Globus pallidus (tissue), 1 donor: ENCODE measurements around the gene SLC39A11.
"Not testable (repeated sequence)": the region's sequence is repeated elsewhere in the genome, so short reads cannot be mapped to it uniquely, and the experiment has no call there.

ENCODE experiments used
- DNase-seq: peaks from one replicate; pipeline ENCODE4 v3.0.0-alpha.2; 2015; ENCODE audit warnings: low spot score

SLC39A11 gene

DNA sequence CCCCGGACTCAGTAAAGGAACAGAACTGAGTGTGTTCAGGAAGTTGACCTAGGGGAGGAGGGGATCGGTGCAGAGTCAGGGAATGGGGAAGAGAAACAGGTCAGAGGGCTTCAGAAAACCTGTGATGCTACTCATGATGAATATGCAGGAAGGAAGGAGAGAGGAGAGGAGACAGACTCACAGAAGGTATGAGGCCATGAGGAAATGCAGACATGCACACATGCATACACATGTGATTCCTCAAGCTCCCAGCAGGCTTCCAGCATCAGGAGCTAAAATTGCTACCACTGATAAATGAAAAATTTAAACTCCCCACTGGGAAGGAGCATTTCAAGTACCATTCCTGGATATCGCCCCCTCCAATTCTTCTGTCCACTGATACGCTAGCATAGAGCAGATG is 262.6 kb downstream of the SLC39A11 start:
- no peak for DNase-seq

DNA sequence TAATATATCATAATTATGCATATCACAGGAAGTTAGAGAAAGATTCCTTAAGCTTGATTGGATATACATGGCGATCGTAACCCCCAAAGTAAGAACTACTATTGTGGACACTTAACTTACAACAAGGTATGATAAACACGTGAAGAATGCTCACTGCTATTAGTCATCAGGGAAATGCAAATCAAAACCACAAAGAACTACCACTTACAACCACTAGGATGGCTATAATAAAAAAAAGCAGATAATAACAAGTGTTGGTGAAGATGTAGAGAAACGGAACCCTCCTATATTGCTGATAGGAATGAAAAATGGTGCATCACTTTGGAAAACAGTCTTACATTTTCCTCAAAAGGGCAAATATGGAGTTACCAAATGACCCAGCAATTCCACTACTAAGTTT is 265.9 kb downstream of the SLC39A11 start:
- DNase-seq = no peak

DNA sequence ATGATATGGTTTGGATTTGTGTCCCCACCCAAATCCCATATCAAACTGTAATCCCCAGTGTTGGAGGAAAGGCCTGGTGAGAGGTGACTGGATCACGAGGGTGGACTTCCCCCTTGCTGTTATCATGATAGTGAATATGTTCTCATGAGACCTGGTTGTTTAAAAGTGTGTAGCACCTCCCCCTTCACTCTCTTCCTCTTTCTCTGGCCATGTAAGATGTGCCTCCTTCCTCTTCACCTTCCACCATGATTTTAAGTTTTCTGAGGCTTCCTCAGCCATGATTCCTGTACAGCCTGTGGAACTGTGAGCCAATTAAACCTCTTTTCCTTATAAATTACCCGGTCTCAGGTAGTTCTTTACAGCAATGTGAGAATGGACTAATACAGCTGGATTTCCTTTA is 266.4 kb downstream of the SLC39A11 start:
- DNase-seq = not testable (repeated sequence)

DNA sequence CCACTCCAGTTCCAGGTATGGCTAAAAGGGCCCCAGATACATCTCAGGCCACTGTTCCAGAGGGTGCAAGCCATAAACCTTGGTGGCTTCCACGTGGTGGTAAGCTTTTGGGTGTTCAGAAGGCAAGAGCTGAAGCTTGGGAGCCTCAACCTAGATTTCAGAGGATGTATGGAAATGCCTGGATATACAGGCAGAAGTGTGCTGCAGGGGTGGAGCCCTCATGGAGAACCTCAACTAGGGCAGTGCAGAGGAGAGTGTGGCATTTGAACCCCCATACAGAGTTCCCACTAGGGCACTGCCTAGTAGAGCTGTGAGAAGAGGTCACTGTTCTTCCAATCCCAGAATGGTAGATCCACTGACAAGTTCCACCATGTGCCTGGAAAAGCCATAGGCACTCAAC is 267.3 kb downstream of the SLC39A11 start:
- DNase-seq = no peak

DNA sequence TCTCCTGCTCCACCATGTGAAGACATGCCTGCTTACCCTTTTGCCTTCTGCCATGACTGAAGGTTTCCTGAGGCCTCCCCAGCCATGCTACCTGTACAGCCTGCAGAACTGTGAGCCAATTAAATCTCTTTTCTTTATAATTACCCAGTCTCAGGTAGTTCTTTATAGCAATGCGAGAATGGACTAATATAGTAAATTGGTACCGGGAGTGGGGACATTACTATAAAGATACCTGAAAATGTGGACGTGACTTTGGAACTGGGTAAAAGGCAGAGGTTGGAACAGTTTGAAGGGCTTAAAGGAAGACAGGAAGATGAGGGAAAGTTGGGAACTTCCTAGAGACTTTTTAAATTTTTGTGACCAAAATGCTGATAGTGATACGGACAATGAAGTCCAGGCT is 268.2 kb downstream of the SLC39A11 start:
- DNase-seq = not testable (repeated sequence)

DNA sequence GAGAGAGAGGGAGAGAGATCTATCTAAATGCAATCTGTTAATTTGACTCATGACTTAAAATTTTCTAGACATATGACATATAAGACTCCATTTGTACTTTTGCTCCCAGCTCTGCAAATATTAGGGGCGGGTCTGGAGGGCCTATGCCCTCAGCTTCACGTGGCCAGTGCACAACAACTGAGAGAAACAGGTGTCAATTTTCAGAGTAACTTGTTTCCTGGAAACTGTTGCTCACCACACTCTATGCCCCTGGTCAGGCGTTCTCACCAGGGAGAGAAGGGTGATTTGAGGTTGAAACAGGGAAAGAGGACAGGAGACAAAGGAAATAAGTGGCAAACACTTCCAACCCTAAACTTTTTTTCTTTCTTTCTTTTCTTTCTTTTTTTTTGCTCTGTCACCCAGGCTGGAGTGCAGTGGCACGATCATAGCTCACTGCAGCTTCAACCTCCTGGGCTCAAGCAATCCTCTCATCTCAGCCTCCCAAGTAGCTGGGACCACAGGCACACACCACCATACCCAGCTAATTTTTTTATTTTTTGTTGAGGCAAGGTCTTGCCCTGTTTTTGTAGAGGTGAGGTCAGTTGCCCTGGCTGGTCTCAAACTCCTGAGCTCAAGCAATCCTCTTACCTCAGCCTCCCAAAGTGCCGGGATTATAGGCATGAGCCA is 270.0 kb downstream of the SLC39A11 start:
- no peak for DNase-seq

DNA sequence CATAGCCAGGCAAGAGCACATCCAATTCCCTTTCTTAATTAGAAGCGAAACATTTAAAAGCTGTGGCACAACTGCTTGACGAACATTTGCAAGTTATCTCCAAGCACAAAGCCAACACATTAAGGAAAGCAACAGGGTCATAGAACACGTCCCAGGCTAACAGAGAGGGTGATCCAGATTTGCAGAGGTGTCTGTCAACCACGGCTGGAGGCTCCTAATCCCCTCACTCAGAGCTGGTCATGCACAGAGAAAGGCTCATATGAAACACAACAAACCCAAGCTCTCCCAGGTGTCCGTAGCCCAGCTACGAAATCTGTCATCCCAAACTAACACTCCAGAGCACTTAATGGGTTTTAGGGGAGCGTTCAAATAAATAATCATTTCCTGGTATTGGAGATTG is 276.1 kb downstream of the SLC39A11 start:
- no peak for DNase-seq

DNA sequence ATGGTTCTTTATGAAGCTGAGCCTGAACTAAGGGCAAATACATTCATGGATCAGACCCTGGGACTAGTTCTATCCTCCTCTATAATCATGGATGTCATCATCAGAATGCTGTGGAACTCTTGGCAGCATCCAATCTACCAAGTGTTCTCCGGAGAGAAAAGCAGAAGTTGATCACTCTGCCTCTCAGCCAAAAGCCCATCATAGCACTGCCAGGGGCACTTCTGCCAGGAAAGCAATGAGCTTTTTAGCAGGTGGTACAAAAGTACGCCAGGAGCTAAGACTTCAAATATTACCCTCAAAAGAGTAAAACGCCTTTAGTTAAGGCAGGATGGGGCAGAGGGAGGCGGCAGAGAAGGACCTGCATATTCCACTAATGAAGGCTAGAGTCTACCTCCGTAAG is 279.0 kb downstream of the SLC39A11 start:
- no peak for DNase-seq

DNA sequence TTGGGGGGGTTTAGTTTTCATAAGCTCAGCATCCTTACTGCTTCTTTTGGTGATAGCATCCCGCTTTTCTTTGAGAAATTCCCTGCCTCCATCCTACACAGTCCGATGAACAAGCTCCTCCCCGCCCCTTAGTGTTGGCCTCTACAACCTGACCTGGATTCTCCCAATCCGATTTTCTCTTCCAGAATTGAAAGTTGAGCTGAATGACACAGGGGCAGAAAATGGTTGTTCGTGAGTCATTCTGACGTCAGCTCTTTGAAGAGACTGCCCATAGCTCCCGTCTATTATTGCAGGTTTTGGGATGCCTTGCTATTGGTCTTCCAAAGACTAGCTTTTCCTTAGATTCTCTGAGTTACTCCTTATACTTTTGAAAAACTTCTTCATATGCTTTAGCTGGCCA is 279.7 kb downstream of the SLC39A11 start:
- no peak for DNase-seq

DNA sequence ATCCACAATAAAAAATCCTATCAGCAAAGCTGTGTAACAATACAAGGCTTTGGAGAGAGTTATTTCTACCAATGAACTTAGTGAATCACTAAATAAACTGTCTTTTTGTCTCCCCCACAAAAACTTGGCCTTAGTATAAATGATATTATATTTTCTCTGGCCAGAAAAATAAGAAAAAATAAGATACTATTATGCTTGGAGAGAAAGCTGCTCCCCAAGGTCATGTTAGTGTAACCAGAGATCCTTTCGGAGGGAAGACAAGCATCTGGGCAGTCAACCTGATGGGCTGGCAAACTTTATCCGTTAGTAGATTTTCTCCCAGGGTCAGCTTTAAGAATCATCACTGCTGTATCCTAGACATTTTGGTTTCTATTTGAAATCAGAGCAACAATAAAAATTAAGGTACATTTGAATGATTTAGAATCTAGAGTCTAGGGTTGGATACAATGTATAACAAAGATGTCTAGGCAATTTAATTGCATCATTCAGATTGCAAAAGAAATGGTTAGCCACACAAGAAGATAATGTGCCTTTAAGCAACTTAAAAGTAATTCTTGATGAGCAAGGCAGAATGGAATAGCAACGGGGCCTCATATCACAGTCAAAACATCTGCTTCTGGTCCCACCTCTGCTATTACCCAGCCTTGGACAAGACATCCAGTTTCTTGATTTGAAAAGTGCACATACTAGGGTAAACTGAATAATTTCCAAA is 280.4 kb downstream of the SLC39A11 start:
- DNase-seq = no peak

DNA sequence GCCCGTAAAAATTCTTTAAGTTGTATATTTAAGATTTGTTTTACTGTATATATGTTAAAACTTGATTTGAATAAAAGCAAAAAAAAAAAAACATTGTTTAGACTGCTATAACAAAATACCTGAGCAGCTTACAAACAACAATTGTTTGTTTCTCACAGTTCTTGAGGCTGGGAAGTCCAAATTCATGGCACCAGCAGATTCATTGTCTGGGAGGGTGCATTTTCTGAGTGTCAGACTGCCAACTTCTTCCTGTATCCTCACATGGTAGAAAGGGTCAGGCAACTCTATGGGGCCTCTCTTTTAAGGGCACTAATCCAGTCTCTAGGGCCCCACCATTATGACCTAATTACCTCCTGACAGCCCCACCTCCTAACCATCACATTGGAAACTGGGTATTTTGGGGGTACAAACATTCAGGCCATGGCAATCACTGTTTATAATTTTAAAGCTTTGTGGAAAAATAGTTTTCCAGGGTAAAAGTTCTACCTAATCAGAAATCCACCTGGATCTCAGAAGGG is 281.4 kb downstream of the SLC39A11 start:
- DNase-seq = no peak

DNA sequence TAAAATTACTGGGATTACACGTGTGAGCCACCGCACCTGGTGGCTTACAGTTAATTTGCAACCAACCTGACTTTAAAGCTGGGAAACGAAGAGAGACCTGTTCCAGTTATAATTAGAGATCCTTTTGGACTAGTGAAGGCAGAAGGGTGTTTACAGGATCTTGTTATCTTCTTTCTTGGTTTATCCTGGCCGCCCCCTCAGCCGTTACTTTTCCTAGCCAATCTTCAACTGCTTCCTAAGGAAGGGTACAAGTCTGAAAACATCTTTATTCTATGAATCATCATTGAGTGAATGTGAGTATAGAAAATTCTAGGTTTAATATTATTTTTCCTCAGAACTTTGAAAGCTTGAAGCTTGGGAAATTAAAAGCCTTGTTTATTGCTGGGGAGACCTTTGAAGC is 286.5 kb downstream of the SLC39A11 start:
- no peak for DNase-seq

DNA sequence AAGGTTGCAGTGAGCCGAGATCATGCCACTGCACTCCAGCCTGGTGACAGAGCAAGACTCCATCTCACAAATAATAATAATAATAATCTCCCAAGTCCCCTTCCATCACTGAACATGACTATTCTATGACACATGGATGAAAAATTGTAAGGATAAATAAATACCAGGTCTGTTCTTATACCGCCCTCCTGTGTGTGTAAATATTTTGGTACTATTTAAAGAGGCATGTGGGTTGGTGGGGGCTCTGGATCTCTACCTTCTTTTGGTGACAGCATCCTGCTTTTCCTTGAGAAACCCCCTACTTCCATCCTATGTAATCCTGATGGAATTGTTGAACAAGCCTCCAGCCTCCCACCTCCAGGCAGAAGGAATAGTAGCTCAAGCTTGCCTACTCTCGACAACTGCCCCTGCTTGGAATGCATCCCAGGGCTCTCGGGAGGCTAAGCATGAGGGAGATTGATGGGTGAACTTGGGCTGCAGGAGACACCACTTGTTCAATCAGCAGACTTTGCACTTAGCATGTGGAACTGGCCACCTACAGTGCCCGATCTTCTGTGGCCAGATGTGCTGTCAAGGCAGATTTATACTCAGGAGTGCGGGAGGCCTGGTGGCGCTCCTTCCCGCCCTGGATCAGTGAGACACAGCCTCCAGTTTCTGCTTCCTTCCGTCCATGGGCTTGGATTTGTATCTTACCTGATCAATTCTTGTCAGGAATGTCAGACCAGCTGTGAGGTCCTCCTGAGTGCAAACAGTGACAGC is 287.4 kb downstream of the SLC39A11 start:
- DNase-seq = no peak

DNA sequence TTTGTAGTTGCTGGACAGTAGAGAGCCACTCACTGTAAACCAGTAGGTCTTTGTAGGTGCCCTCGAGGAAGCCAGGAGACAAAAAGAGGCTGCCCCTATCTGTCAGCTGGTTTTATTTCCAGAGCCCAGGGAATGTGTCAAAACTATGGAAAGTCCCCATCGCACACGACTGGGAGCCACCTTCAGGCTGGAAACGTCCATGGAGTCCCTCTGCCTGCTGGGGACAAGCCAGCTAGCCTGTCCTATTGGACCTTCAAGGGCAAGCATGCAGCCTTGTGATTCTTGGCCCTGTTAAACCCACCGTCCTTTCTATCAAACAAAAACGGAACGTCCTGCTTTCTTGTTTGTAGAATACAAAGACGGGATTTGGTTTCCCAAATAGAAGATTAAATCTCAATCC is 289.8 kb downstream of the SLC39A11 start:
- no peak for DNase-seq

DNA sequence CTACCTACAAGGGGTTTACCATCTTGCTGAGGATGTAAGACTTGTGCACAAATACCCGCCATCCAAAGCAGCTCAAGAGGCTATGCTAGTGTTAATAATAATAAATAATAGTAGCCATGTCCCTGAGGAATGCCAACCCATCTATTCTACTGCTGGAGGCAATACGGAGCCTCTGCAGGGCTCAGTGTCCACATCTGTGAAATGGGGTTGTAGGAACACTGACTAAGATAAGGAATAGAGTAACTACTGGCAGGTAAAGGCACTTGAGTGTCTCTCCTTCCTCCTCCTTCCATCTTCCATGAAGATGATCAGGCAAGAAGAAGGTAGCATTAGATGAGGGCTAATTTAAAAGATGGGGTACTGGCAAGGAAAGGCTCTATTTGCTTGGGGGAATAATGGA is 295.3 kb downstream of the SLC39A11 start:
- no peak for DNase-seq

DNA sequence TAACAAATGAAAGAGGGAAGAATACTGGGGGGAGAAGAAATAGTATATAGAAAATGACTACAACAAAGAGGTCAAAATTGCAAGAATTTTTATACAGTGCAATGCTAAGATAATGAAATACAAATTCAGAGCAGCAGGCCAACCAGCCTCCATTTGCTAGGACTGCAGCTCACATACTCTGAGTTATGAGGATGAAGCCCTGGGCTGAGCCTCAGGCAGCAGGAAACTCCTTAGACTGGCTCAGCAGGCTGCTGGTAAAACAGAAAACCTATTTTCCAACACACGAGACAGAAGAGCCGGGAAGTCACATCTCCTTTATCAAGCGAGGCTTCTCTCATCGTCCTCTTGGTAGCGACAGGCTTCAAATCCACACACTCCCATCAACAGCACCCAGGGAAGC is 296.5 kb downstream of the SLC39A11 start:
- no peak for DNase-seq

DNA sequence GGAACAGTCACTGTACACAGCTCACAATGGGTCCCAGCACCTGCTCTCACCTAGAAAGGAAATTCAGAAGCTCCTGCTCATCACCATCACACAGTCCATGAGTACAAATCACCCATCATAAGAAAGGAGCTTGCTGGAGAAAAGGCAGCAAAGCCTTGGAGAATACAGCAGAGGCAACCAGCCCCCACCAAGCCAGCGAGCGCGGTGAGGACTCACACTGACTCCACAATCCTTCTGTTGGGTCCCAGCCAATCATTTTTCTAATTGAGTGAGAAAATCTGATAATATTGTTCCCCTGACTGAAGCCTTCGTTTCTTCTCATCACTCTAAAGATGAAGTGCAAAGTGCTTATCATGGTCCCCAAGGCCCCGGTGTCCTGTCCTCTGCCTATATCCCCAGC is 298.3 kb downstream of the SLC39A11 start:
- DNase-seq = no peak

DNA sequence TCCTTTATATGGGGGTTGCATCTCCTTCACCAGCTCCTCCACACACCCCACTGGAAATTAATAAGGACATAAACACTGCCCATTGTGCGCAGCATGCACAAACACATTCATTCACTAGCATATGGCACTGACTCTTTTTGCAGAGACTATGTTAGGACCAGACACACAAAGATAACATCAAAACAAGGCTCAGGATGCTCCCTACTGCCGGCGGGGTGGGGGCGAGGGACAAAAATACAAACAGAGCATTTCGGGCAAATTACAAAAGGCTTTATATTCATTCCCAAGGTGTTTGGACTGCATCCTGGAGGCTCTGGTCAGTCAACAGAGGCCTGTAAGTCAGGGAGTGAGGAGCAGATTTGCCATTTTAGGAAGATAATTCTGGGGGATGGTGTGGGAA is 299.7 kb downstream of the SLC39A11 start:
- DNase-seq = no peak

DNA sequence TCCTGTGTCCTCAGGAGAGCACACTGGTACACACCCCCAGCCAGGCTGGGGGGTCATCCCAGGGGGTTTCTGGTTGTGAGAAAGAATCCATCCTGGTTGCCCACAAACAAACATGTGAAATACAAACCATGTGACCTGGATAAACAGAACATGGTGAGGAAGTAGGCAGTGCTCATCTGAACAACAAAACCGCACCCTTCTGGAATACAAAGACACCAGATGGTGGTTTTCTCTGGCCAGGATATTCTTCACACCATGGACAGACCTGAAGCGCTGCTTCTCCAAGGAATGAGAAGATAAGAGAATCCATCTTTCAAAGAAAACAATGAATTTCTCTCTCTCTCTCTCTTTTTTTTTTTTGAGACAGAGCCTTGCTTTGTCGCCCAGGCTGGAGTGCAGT is 302.3 kb downstream of the SLC39A11 start:
- no peak for DNase-seq

DNA sequence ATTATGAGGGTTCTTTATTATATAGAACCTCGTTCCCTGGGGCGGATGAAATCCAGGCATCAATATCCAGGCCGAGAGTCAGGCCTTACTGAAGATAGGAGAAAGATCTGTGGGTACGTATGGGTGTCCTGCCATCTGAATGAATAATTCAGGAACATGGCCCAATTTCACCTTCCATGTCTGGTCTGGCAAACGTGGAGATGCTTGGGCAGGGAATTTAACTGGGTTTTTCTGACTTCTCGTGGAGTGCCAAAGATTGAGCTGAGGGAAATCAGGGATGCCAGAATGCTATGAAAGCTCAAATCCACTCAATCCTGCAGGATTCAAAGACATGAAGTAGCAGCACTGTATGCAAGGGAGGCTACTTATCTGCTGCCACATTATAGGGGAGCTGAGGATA is 302.8 kb downstream of the SLC39A11 start:
- no peak for DNase-seq

DNA sequence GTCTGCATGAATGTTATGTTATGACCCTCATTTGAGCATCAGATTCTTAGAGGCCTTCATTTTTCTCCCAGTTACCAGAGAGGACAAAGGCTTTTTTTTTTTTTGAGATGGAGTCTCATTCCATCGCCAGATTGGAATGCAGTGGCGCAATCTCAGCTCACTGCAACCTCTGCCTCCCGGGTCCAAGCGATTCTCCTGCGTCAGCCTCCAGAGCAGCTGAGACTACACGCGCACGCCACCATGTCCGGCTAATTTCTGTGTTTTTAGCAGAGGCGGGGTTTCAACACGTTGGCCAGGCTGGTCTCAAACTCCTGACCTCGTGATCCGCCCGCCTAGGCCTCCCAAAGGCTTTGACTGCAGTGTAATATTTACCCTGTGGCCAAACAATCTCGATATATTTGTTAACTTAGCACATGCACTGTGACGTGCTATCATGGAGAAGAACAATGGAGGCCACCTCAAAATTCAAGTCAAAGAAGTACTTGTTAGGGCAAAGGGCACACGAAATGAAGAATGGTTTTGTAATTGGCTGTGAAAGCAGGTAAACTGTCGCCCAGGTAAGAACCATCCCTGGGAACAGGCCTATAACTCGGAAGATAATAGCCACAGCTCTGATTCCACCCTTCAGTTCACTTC is 303.4 kb downstream of the SLC39A11 start:
- no peak for DNase-seq

DNA sequence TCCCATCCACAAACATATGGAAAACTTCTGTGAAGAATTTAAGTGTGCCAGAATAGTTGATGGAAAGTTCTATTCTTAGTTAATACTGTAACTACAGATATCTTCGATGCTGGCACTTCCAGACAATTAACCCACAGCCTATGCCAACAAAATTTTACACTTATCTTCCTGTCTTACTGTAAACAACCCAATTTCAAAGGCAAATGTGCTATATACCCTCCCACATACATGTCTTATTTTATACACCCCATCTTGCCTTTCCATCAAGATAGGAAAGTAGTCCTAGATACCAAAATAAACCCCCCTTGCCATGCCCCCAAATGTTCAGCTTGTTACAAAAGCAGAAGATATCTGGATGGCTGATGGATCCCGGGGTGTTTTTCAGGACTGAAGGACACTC is 306.3 kb downstream of the SLC39A11 start:
- DNase-seq = no peak
